CD14-positive monocyte (primary cell): ENCODE results near the gene FUS. TPM values are rescaled to one million over a fixed set of nuclear protein-coding genes. Genes with fewer than 3 reads are reported as not detected.
A peak's percentile ranks its signal among the peaks of the same experiment; 100 is the strongest.

Experiments used
- DNase-seq, 3 donors: peaks; one replicate each; pipeline ENCODE4 v3.0.0-alpha.2; 2011 to 2022
- H2AFZ ChIP-seq: 2 replicates; pipeline ENCODE4 v1.6.0; 2012; ENCODE audit warnings: mild to moderate bottlenecking, low read depth, low read length, inconsistent platforms; ENCODE audit not compliant: insufficient read depth, poor library complexity, severe bottlenecking
- H3K27ac ChIP-seq, 2 donors: 1 replicate in 1 of 2; 2 replicates in 1 of 2; pipeline ENCODE4 v1.5.1; 2012 to 2013; ENCODE audit warnings: low read length in 2 of 2, control low read depth in 1 of 2, inconsistent platforms in 1 of 2, low read depth in 1 of 2, mild to moderate bottlenecking in 1 of 2
- H3K27me3 ChIP-seq, 2 donors: one replicate each; pipeline versions ENCODE4 v1.6.0 to v1.6.1; 2011 to 2013; ENCODE audit warnings: low read length in 2 of 2; ENCODE audit not compliant: control insufficient read depth in 2 of 2, insufficient read depth in 2 of 2
- H3K36me3 ChIP-seq, 2 donors: replicated peaks in 1 of 2; 1 replicate in 1 of 2; 2 replicates in 1 of 2; pipeline versions ENCODE4 v1.5.1 to v1.6.1; 2012 to 2013; ENCODE audit warnings: low read length in 2 of 2, control low read depth in 1 of 2, inconsistent platforms in 1 of 2, mild to moderate bottlenecking in 1 of 2; ENCODE audit not compliant: insufficient read depth in 2 of 2, control insufficient read depth in 1 of 2
- H3K4me1 ChIP-seq, 2 donors: 1 replicate in 1 of 2; 2 replicates in 1 of 2; pipeline versions ENCODE4 v1.5.1 to v1.6.1; 2012 to 2013; ENCODE audit warnings: low read length in 2 of 2, control low read depth in 1 of 2, inconsistent platforms in 1 of 2, mild to moderate bottlenecking in 1 of 2, moderate library complexity in 1 of 2; ENCODE audit not compliant: insufficient read depth in 2 of 2, control insufficient read depth in 1 of 2
- H3K4me2 ChIP-seq: replicated peaks from 2 replicates; pipeline ENCODE3; 2012; ENCODE audit warnings: low read length, moderate library complexity, mild to moderate bottlenecking; ENCODE audit not compliant: poor library complexity, severe bottlenecking; ENCODE audit errors: extremely low read depth
- H3K4me3 ChIP-seq, 3 experiments: fragments of 200-600 bp in 1 of 3; sonication (generic) in 1 of 3; replicated peaks in 1 of 3; 1 replicate in 2 of 3; 2 replicates in 1 of 3; pipeline ENCODE4 v1.5.1; 2011 to 2013; ENCODE audit warnings: low read length in 3 of 3, mild to moderate bottlenecking in 3 of 3, control low read depth in 2 of 3, low read depth in 2 of 3, inconsistent platforms in 1 of 3, moderate library complexity in 1 of 3
- H3K79me2 ChIP-seq: 2 replicates; pipeline ENCODE4 v1.6.0; 2012; ENCODE audit warnings: mild to moderate bottlenecking, control low read depth, inconsistent platforms, low read length, moderate library complexity; ENCODE audit not compliant: insufficient read depth
- H3K9ac ChIP-seq: 2 replicates; pipeline ENCODE4 v1.6.0; 2017; ENCODE audit warnings: low read length, mild to moderate bottlenecking; ENCODE audit not compliant: insufficient read depth, poor library complexity, severe bottlenecking
- H3K9me3 ChIP-seq, 2 donors: replicated peaks in 1 of 2; 1 replicate in 1 of 2; 2 replicates in 1 of 2; pipeline versions ENCODE4 v1.5.1 to v1.6.1; 2012 to 2013; ENCODE audit warnings: low read length in 2 of 2, control low read depth in 1 of 2; ENCODE audit not compliant: control insufficient read depth in 1 of 2, insufficient read depth in 1 of 2
- H4K20me1 ChIP-seq: 2 replicates; pipeline ENCODE4 v1.6.0; 2012; ENCODE audit warnings: mild to moderate bottlenecking, low read length, control low read depth, moderate library complexity; ENCODE audit not compliant: insufficient read depth
- H3K27ac Mint-ChIP-seq, 7 donors: one replicate each; pipeline ENCODE4 v1.8.0; 2020; ENCODE audit warnings: mild to moderate bottlenecking in 7 of 7, mixed read lengths in 7 of 7, moderate library complexity in 6 of 7, inconsistent platforms in 2 of 7
- H3K27me3 Mint-ChIP-seq, 3 donors: one replicate each; pipeline ENCODE4 v1.8.0; 2021 to 2022; ENCODE audit warnings: low read depth in 3 of 3, mild to moderate bottlenecking in 3 of 3, mixed read lengths in 3 of 3, moderate library complexity in 3 of 3, inconsistent platforms in 1 of 3
- H3K36me3 Mint-ChIP-seq, 2 donors: one replicate each; pipeline ENCODE4 v1.8.0; 2020; ENCODE audit warnings: mixed read lengths in 2 of 2, inconsistent platforms in 1 of 2, mild to moderate bottlenecking in 1 of 2
- H3K4me1 Mint-ChIP-seq: one replicate; pipeline ENCODE4 v1.8.0; 2020; ENCODE audit warnings: mild to moderate bottlenecking, mixed read lengths
- H3K4me3 Mint-ChIP-seq, 2 donors: one replicate each; pipeline ENCODE4 v1.8.0; 2020; ENCODE audit warnings: mild to moderate bottlenecking in 2 of 2, mixed read lengths in 2 of 2, moderate library complexity in 1 of 2
- H3K9me3 Mint-ChIP-seq, 7 donors: one replicate each; pipeline ENCODE4 v1.8.0; 2020 to 2022; ENCODE audit warnings: mixed read lengths in 7 of 7, mild to moderate bottlenecking in 6 of 7, moderate library complexity in 6 of 7, inconsistent platforms in 2 of 7
- WGBS: methylation state at CpG from one replicate; pipeline ENCODE4 v1.1.5; 2013; ENCODE audit warnings: missing lambda C conversion rate; ENCODE audit not compliant: insufficient coverage; 5-methylcytosine and 5-hydroxymethylcytosine counted together
- intact Hi-C, 2 donors: fragments of 100-400 bp; cut with micrococcal nuclease; formaldehyde crosslinking; loops; one replicate each; pipeline versions ENCODE4 v1.15.0 to v1.15.1; 2023
- polyA plus RNA-seq, 3 donors: library from polyadenylated mRNA; depleted of rRNA in 1 of 3; unstranded in 2 of 3; stranded (reverse) in 1 of 3; fragments of 300-500 nt in 2 of 3; fragments of >200 nt in 1 of 3; fragmentation: Illumina TruSeq in 2 of 3; gene quantifications; 1 replicate in 2 of 3; 2 replicates in 1 of 3; pipeline ENCODE4 v1.2.3, GENCODE V29; 2012 to 2021
- TF ChIP-seq, protein P1 (sequence below): fragments of 200-600 bp; IDR thresholded peaks from one replicate; pipeline ENCODE4 v1.8.0; 2022; ENCODE audit warnings: antibody characterized with exemption, mild to moderate bottlenecking

Gene FUS
- polyA plus RNA-seq, 3 donors, result 54.9 to 246 (median 78.5) TPM

DNA sequence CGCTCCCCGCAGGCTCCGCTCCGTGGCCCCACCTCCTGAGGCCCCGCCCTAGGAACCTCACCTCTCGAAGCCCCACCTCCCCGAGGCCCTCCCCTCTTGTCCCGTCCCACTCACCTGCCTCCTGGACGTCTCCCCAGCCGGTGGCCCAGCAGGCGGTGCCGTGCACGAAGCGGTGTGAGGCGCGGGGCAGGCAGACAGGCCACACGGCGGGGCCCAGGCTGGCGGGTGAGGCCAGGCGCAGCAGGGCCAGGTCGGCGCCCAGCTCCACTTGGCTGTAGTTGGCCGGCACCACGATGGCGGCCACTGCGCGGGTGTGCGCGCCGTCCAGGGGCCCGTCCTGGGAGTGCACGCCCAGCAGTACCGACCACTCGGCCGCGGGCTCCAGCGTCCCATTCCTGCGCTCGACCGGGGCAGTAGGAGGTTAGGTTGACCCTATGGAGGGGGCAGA, 31.6 kb upstream of the FUS start:
- Histone ChIP-seq H3K79me2 (no peaks in the 10 kb centered on the region), H3K9me3 (no peaks in the 10 kb centered on the region), H3K9ac (no peak overlapping the region), H3K36me3 (no peaks in the 10 kb centered on the region), H4K20me1 (no peaks in the 10 kb centered on the region), H3K4me1 (peaks cover 48 to 55% of the 10 kb centered on the region in 2 donors), H3K4me3 (no peak overlapping the region), H3K27ac (no peak overlapping the region), H3K27me3 (no peaks in the 10 kb centered on the region), H3K4me2 (peak overlapping the region; percentile 21), H2AFZ (no peak overlapping the region)
- Mint-ChIP-seq H3K27ac (no peak overlapping the region), H3K9me3 (peaks cover 0 to 8% (median 0%) of the 10 kb centered on the region in 7 donors), H3K27me3 (peaks cover 2 to 5% (median 2%) of the 10 kb centered on the region in 3 donors), H3K4me1 (peaks cover 53% of the 10 kb centered on the region), H3K36me3 (no peaks in the 10 kb centered on the region), H3K4me3 (no peak overlapping the region)
- TF ChIP-seq, protein P1, sequence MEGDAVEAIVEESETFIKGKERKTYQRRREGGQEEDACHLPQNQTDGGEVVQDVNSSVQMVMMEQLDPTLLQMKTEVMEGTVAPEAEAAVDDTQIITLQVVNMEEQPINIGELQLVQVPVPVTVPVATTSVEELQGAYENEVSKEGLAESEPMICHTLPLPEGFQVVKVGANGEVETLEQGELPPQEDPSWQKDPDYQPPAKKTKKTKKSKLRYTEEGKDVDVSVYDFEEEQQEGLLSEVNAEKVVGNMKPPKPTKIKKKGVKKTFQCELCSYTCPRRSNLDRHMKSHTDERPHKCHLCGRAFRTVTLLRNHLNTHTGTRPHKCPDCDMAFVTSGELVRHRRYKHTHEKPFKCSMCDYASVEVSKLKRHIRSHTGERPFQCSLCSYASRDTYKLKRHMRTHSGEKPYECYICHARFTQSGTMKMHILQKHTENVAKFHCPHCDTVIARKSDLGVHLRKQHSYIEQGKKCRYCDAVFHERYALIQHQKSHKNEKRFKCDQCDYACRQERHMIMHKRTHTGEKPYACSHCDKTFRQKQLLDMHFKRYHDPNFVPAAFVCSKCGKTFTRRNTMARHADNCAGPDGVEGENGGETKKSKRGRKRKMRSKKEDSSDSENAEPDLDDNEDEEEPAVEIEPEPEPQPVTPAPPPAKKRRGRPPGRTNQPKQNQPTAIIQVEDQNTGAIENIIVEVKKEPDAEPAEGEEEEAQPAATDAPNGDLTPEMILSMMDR, result no peak
- DNase-seq, result no peak
- intact Hi-C loops, result loop anchor here (10.0 kb wide), 2 partner anchors 54 to 154 kb away; partner anchors contain the start of gene VKORC1 (in 1 of the 2)
- WGBS, result 67% methylated on average over 38 of the region's 40 CpGs

DNA sequence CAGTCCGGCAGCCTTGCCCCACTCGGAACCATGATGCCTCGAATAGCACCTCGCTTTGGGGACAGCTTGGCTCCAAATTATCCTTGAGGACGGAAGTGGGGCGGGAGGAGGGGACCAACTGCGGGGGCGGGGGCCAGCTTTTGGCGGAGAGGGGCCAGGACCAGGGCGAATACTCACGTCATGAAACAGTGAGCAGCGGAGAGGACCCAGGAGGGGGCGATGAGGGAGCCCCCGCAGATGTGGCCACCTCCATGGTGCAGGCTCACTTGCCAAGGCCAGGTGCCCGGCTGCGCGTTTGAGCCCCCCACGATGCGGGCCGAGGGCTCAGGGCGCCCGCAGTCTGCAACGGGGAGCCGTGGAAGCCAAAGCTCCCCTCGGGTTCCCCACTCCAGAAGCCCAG, 31.0 kb upstream of the FUS start:
- Histone ChIP-seq H3K79me2 (no peaks in the 10 kb centered on the region), H3K9ac (no peak overlapping the region), H3K4me1 (peaks cover 46 to 52% of the 10 kb centered on the region in 2 donors), H3K4me3 (no peak overlapping the region), H2AFZ (peak overlapping the region; percentile 74), H3K9me3 (no peaks in the 10 kb centered on the region), H3K36me3 (no peaks in the 10 kb centered on the region), H4K20me1 (no peaks in the 10 kb centered on the region), H3K27me3 (no peaks in the 10 kb centered on the region), H3K4me2 (peak overlapping the region; percentile 41), H3K27ac (no peak overlapping the region)
- intact Hi-C loops, result loop anchor here (10.0 kb wide), 2 partner anchors 54 to 154 kb away; partner anchors contain the start of gene VKORC1 (in 1 of the 2)
- Mint-ChIP-seq H3K27ac (no peak overlapping the region), H3K9me3 (peaks cover 0 to 8% (median 0%) of the 10 kb centered on the region in 7 donors), H3K4me3 (no peak overlapping the region), H3K36me3 (no peaks in the 10 kb centered on the region), H3K27me3 (peaks cover 2 to 5% (median 2%) of the 10 kb centered on the region in 3 donors), H3K4me1 (peaks cover 48% of the 10 kb centered on the region)
- TF ChIP-seq, protein P1, result no peak
- no peak for DNase-seq
- 99% methylated on average over 25 of the region's 25 CpGs for WGBS
